ENCODE measurements around the gene SAPCD1.

- TF ChIP-seq POLR2A (IDR thresholded peaks at IDR 0.05; ENCODE audit: low read depth, low read length) (no peak), TAF1 (IDR thresholded peaks at IDR 0.05; ENCODE audit: low read depth, low read length) (no peak), POLR2AphosphoS5 (IDR thresholded peaks at IDR 0.05; ENCODE audit: low read depth, low read length) (no peak)
Observed at GRCh38 chr6:31764198-31764597, 1.7 kb downstream of the SAPCD1 start.

Measured in GM12891 (cell line).